Liver (tissue), 3 donors: ENCODE measurements around the gene OR2AT4.

Experiments used
- EGR1 ChIP-seq, 2 donors: IDR thresholded peaks; 2 replicates each; pipeline ENCODE4 v1.6.1; 2016 to 2018; ENCODE audit warnings: antibody characterized with exemption in 2 of 2, low read depth in 2 of 2
- GABPA ChIP-seq, 2 donors: IDR thresholded peaks in 1 of 2; conservative IDR thresholded peaks in 1 of 2; 2 replicates each; pipeline ENCODE4 v1.6.1; 2016; ENCODE audit warnings: antibody characterized with exemption in 2 of 2, mild to moderate bottlenecking in 1 of 2, moderate library complexity in 1 of 2
- HNF4A ChIP-seq, 2 donors: conservative IDR thresholded peaks; 2 replicates each; pipeline ENCODE4 v1.6.1; 2016; ENCODE audit warnings: antibody characterized with exemption in 2 of 2, mild to moderate bottlenecking in 2 of 2
- HNF4G ChIP-seq: IDR thresholded peaks from 2 replicates; pipeline ENCODE4 v1.6.1; 2016; ENCODE audit warnings: antibody characterized with exemption
- JUND ChIP-seq, 2 donors: IDR thresholded peaks; 2 replicates each; pipeline ENCODE4 v1.6.1; 2016; ENCODE audit warnings: antibody characterized with exemption in 2 of 2
- NR2F2 ChIP-seq: IDR thresholded peaks from 2 replicates; pipeline ENCODE4 v1.6.1; 2016; ENCODE audit warnings: antibody characterized with exemption
- RAD21 ChIP-seq, 2 donors: IDR thresholded peaks; 2 replicates each; pipeline ENCODE4 v1.6.1; 2016; ENCODE audit warnings: antibody characterized with exemption in 2 of 2, mild to moderate bottlenecking in 2 of 2
- SP1 ChIP-seq: IDR thresholded peaks from 2 replicates; pipeline ENCODE4 v1.6.1; 2018; ENCODE audit warnings: antibody characterized with exemption, mild to moderate bottlenecking
- TAF1 ChIP-seq: conservative IDR thresholded peaks from 2 replicates; pipeline ENCODE4 v1.6.1; 2016; ENCODE audit warnings: antibody characterized with exemption, mild to moderate bottlenecking
- TF ChIP-seq, protein P1 (sequence below): fragments of 150-350 bp; IDR thresholded peaks from 2 replicates; pipeline ENCODE4 v1.5.1; 2017; ENCODE audit warnings: improper control_type of control experiment, low read depth, low read length; ENCODE audit not compliant: missing input control
- TF ChIP-seq, protein P2 (sequence below): IDR thresholded peaks from 2 replicates; pipeline ENCODE4 v1.6.1; 2016; ENCODE audit warnings: antibody characterized with exemption, mild to moderate bottlenecking
- TF ChIP-seq, protein P3 (sequence below): IDR thresholded peaks from 2 replicates; pipeline ENCODE4 v1.6.1; 2016; ENCODE audit warnings: antibody characterized with exemption
- TF ChIP-seq, protein P4 (sequence below): IDR thresholded peaks from 2 replicates; pipeline ENCODE4 v1.6.1; 2016; ENCODE audit warnings: antibody characterized with exemption
- TF ChIP-seq, protein P5 (sequence below): IDR thresholded peaks from 2 replicates; pipeline ENCODE4 v1.6.1; 2016; ENCODE audit warnings: antibody characterized with exemption
- donor health status: healthy.
- donor health status: healthy.

DNA sequence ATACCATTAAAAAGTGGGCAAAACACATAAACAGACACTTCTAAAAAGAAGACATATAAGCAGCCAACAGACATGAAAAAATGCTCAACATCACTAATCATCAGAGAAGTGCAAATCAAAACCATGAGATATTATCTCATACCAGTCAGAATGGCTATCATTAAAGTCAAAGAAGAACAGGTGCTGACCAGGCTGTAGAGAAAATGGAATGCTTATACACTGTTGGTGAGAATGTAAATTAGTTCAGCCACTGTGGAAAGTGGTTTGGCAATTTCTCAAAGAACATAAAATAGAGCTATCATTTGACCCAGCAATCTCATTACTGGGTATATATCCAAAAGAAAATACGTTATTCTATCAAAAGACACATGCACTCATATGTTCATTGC is 13.5 kb downstream of the OR2AT4 start:
- TF ChIP-seq, protein P1, sequence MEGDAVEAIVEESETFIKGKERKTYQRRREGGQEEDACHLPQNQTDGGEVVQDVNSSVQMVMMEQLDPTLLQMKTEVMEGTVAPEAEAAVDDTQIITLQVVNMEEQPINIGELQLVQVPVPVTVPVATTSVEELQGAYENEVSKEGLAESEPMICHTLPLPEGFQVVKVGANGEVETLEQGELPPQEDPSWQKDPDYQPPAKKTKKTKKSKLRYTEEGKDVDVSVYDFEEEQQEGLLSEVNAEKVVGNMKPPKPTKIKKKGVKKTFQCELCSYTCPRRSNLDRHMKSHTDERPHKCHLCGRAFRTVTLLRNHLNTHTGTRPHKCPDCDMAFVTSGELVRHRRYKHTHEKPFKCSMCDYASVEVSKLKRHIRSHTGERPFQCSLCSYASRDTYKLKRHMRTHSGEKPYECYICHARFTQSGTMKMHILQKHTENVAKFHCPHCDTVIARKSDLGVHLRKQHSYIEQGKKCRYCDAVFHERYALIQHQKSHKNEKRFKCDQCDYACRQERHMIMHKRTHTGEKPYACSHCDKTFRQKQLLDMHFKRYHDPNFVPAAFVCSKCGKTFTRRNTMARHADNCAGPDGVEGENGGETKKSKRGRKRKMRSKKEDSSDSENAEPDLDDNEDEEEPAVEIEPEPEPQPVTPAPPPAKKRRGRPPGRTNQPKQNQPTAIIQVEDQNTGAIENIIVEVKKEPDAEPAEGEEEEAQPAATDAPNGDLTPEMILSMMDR, result no peak
- TF ChIP-seq, protein P2, sequence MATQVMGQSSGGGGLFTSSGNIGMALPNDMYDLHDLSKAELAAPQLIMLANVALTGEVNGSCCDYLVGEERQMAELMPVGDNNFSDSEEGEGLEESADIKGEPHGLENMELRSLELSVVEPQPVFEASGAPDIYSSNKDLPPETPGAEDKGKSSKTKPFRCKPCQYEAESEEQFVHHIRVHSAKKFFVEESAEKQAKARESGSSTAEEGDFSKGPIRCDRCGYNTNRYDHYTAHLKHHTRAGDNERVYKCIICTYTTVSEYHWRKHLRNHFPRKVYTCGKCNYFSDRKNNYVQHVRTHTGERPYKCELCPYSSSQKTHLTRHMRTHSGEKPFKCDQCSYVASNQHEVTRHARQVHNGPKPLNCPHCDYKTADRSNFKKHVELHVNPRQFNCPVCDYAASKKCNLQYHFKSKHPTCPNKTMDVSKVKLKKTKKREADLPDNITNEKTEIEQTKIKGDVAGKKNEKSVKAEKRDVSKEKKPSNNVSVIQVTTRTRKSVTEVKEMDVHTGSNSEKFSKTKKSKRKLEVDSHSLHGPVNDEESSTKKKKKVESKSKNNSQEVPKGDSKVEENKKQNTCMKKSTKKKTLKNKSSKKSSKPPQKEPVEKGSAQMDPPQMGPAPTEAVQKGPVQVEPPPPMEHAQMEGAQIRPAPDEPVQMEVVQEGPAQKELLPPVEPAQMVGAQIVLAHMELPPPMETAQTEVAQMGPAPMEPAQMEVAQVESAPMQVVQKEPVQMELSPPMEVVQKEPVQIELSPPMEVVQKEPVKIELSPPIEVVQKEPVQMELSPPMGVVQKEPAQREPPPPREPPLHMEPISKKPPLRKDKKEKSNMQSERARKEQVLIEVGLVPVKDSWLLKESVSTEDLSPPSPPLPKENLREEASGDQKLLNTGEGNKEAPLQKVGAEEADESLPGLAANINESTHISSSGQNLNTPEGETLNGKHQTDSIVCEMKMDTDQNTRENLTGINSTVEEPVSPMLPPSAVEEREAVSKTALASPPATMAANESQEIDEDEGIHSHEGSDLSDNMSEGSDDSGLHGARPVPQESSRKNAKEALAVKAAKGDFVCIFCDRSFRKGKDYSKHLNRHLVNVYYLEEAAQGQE, result no peak
- TF ChIP-seq HNF4A (conservative IDR thresholded peaks at IDR 0.05) (no peak), EGR1 (IDR thresholded peaks at IDR 0.05; ENCODE audit: low read depth in 2 of 2) (no peak), TAF1 (no peak), GABPA (IDR thresholded peaks at IDR 0.05 in 1 of 2, conservative IDR thresholded peaks at IDR 0.05 in 1 of 2) (no peak), SP1 (no peak), NR2F2 (no peak), JUND (IDR thresholded peaks at IDR 0.05) (no peak), HNF4G (no peak), RAD21 (IDR thresholded peaks at IDR 0.05) (no peak)
- TF ChIP-seq, protein P3, sequence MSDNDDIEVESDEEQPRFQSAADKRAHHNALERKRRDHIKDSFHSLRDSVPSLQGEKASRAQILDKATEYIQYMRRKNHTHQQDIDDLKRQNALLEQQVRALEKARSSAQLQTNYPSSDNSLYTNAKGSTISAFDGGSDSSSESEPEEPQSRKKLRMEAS, result no peak
- TF ChIP-seq, protein P4, sequence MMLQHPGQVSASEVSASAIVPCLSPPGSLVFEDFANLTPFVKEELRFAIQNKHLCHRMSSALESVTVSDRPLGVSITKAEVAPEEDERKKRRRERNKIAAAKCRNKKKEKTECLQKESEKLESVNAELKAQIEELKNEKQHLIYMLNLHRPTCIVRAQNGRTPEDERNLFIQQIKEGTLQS, result no peak
- TF ChIP-seq, protein P5, sequence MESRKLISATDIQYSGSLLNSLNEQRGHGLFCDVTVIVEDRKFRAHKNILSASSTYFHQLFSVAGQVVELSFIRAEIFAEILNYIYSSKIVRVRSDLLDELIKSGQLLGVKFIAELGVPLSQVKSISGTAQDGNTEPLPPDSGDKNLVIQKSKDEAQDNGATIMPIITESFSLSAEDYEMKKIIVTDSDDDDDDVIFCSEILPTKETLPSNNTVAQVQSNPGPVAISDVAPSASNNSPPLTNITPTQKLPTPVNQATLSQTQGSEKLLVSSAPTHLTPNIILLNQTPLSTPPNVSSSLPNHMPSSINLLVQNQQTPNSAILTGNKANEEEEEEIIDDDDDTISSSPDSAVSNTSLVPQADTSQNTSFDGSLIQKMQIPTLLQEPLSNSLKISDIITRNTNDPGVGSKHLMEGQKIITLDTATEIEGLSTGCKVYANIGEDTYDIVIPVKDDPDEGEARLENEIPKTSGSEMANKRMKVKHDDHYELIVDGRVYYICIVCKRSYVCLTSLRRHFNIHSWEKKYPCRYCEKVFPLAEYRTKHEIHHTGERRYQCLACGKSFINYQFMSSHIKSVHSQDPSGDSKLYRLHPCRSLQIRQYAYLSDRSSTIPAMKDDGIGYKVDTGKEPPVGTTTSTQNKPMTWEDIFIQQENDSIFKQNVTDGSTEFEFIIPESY, result no peak
